Measurements from ENCODE around the gene HEATR5A. TPM values are rescaled to one million over a fixed set of nuclear protein-coding genes. Genes with fewer than 3 reads are reported as not detected.

The HEATR5A gene
- total RNA-seq, 1 experiment from 2014 or later = 12.7 TPM

DNA sequence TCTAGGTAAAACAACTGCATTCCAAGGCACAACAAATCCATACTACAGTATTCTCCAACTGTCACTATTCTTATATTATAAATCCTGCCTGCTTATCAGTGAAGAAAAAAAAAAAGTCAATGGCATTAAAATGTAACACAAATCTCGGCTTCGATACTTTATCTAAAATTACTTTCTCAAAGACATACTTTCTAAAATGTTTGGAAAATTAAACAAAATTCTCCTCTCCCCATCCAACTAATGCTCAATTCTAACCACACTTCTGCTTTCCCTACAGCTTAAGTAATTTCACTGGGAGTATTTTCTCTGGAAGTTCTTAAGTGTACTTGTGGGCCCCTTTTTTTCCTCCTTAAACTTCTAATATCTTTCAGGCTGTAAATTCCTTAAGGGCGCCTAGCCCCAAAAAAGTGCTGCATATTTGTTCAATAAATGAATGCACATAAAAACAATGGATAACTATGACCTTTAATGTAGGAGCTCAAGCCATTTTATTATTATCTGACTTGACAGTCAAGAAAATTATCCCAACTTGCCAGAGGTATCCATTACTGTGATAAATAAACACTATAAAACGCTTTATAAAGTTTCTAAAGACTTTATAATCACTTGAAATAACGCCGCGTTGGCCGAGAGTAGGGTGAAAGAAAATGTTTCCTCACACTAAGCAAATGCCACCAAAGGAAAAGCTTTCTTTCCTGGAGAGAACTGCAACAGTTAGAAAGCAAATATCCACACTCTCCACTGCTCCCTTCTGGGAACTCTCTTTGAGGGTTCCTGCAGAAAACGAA, 977 bp downstream of the HEATR5A start:
- intact Hi-C loops (cut with micrococcal nuclease) = loop anchor here (1.0 kb wide), 1 partner anchor 30 kb away; no protein-coding TSS in a partner anchor
- TF ChIP-seq EZH2 (IDR thresholded peaks at IDR 0.05; ENCODE audit: low read length, unreplicated experiment) (no peak), EZH2phosphoT487 (IDR thresholded peaks at IDR 0.05; ENCODE audit: borderline replicate concordance, low read length) (no peak)
- TF ChIP-seq, protein P1, sequence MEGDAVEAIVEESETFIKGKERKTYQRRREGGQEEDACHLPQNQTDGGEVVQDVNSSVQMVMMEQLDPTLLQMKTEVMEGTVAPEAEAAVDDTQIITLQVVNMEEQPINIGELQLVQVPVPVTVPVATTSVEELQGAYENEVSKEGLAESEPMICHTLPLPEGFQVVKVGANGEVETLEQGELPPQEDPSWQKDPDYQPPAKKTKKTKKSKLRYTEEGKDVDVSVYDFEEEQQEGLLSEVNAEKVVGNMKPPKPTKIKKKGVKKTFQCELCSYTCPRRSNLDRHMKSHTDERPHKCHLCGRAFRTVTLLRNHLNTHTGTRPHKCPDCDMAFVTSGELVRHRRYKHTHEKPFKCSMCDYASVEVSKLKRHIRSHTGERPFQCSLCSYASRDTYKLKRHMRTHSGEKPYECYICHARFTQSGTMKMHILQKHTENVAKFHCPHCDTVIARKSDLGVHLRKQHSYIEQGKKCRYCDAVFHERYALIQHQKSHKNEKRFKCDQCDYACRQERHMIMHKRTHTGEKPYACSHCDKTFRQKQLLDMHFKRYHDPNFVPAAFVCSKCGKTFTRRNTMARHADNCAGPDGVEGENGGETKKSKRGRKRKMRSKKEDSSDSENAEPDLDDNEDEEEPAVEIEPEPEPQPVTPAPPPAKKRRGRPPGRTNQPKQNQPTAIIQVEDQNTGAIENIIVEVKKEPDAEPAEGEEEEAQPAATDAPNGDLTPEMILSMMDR (conservative IDR thresholded peaks at IDR 0.05; ENCODE audit: low read depth, low read length) = no peak
- POLR2A ChIA-PET (ENCODE audit: unreplicated experiment) = interaction anchor here (1.1 to 1.8 kb wide), 3 partner anchors 30 to 657 kb away, joined by 3 to 29 read pairs (median 6); partner anchors contain the start of genes ARHGAP5 and DTD2

DNA sequence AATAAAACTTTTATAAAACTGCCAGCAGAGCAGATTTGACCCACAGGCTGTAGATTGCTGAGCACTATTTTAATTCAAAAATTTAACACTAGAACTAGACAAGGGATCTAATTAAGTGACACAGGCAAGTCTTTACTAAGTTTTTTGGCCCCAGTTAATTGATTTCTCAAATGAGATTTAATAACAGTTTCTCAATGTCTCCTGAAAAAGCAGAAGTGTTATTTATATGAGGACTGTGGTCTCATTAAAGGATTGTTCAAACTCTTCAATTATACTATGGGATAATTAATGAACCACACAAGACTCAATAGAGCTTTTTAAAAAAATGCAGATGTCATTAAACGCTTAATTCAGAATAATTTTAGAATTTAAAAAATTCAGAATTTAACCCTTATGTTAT, 1.9 kb downstream of the HEATR5A start:
- no peak overlapping the region for H3K27ac ChIP-seq (ENCODE audit: low read length)
- TF ChIP-seq EZH2phosphoT487 (IDR thresholded peaks at IDR 0.05; ENCODE audit: borderline replicate concordance, low read length) = no peak
- TF ChIP-seq, protein P1 (conservative IDR thresholded peaks at IDR 0.05; ENCODE audit: low read depth, low read length) = no peak
- TF ChIP-seq EZH2 (IDR thresholded peaks at IDR 0.05; ENCODE audit: low read length, unreplicated experiment) = no peak
- H3K9ac ChIP-seq (ENCODE audit: low read length) = no peak overlapping the region
- ChIA-PET POLR2A (ENCODE audit: unreplicated experiment) (no interaction called here), CTCF (no interaction called here)
- no peaks in the 10 kb centered on the region for H3K36me3 ChIP-seq (ENCODE audit: low read depth, low read length)
- ATAC-seq (no peak), DNase-seq (no peak)
- H4K20me1 ChIP-seq (ENCODE audit: low read length) = no peaks in the 10 kb centered on the region
- no TSS peak for BruUV-seq (replicated peaks)
- H3K4me1 ChIP-seq (ENCODE audit: insufficient read depth, low read length) = peaks cover 32% of the 10 kb centered on the region
- H3K4me2 ChIP-seq (ENCODE audit: low read length) = peak overlapping the region; percentile 47
- peak overlapping the region; percentile 16; the same call in 1 of the 2 replicates for H3K4me3 ChIP-seq (ENCODE audit: low read length)
- intact Hi-C loops (cut with micrococcal nuclease) = no loop called here
- H2AFZ ChIP-seq (ENCODE audit: low read length) = no peak overlapping the region
- no peaks in the 10 kb centered on the region for H3F3A ChIP-seq (ENCODE audit: low read length, unreplicated experiment)
- H3K79me2 ChIP-seq (ENCODE audit: low read length) = peaks cover 52% of the 10 kb centered on the region
- H3K9me2 ChIP-seq (replicated peaks; ENCODE audit: low read length) = no peaks in the 10 kb centered on the region
- no peaks in the 10 kb centered on the region for H3K9me3 ChIP-seq (ENCODE audit: low read length)
- H3K27me3 ChIP-seq (ENCODE audit: low read length) = no peaks in the 10 kb centered on the region

More for the DNA sequence above, 977 bp downstream of the HEATR5A start:
- Histone ChIP-seq H4K20me1 (ENCODE audit: low read length) (no peaks in the 10 kb centered on the region), H3K4me3 (ENCODE audit: low read length) (peak overlapping the region; percentile 91), H3K9me3 (ENCODE audit: low read length) (no peaks in the 10 kb centered on the region), H3K27me3 (ENCODE audit: low read length) (no peaks in the 10 kb centered on the region), H3K4me2 (ENCODE audit: low read length) (peak overlapping the region; percentile 82), H3F3A (ENCODE audit: low read length, unreplicated experiment) (no peaks in the 10 kb centered on the region), H3K79me2 (ENCODE audit: low read length) (peaks cover 47% of the 10 kb centered on the region), H3K27ac (ENCODE audit: low read length) (0 out of 2 replicates have a peak overlapping the region, but pooled peaks have one; percentile 10), H3K9me2 (replicated peaks; ENCODE audit: low read length) (no peaks in the 10 kb centered on the region), H2AFZ (ENCODE audit: low read length) (peak overlapping the region; percentile 86), H3K4me1 (ENCODE audit: insufficient read depth, low read length) (peaks cover 25% of the 10 kb centered on the region), H3K36me3 (ENCODE audit: low read depth, low read length) (no peaks in the 10 kb centered on the region), H3K9ac (ENCODE audit: low read length) (peak overlapping the region; percentile 79)
- DNase-seq = no peak
- no peak for ATAC-seq
- TSS peak; percentile 45 for BruUV-seq (replicated peaks)
- CTCF ChIA-PET = interaction anchor here (1.3 to 2.5 kb wide), 2 partner anchors 22 to 30 kb away, joined by 4 to 29 read pairs; no protein-coding TSS in a partner anchor

Data from PC-3 (cell line).